MV-4-11 (cell line): ENCODE measurements around the gene BASP1.

ENCODE experiments used
- DNase-seq: peaks from one replicate; lab custom pipeline; 2025; lab: John Stamatoyannopoulos, UW

Gene BASP1

GRCh38 chr5:17191574-17191973 lies 25.9 kb upstream of the BASP1 start:
- peak; percentile 17 for DNase-seq

GRCh38 chr5:17192191-17192590 lies 25.2 kb upstream of the BASP1 start:
- DNase-seq, result no peak

- DNase-seq, result no peak
Measured at GRCh38 chr5:17196024-17196423, 21.4 kb upstream of the BASP1 start.

GRCh38 chr5:17196697-17197096 lies 20.7 kb upstream of the BASP1 start:
- no peak for DNase-seq

- DNase-seq, result peak; percentile 64
Measured at GRCh38 chr5:17203329-17204132, 13.9 kb upstream of the BASP1 start.

GRCh38 chr5:17204133-17204489 lies 13.3 kb upstream of the BASP1 start:
- no peak for DNase-seq

GRCh38 chr5:17206021-17206420 lies 11.4 kb upstream of the BASP1 start:
- DNase-seq, result no peak

- no peak for DNase-seq
Measured at GRCh38 chr5:17212191-17212590, 5.2 kb upstream of the BASP1 start.

GRCh38 chr5:17212996-17213395 lies 4.4 kb upstream of the BASP1 start:
- no peak for DNase-seq

- peak; percentile 41 for DNase-seq
Measured at GRCh38 chr5:17213938-17214337, 3.5 kb upstream of the BASP1 start.

GRCh38 chr5:17214893-17215292 lies 2.5 kb upstream of the BASP1 start:
- no peak for DNase-seq

- no peak for DNase-seq
Measured at GRCh38 chr5:17215361-17215760, 2.1 kb upstream of the BASP1 start.

- DNase-seq, result peak; percentile 74
Measured at GRCh38 chr5:17216176-17216973, 1.1 kb upstream of the BASP1 start.

GRCh38 chr5:17216974-17217492 lies 398 bp upstream of the BASP1 start:
- no peak for DNase-seq

GRCh38 chr5:17218353-17219005 lies 1.0 kb downstream of the BASP1 start:
- no peak for DNase-seq

GRCh38 chr5:17219006-17219422 lies 1.6 kb downstream of the BASP1 start:
- no peak for DNase-seq

GRCh38 chr5:17219469-17219868 lies 2.0 kb downstream of the BASP1 start:
- no peak for DNase-seq

- DNase-seq, result no peak
Measured at GRCh38 chr5:17219992-17220391, 2.6 kb downstream of the BASP1 start.

- DNase-seq, result no peak
Measured at GRCh38 chr5:17220469-17220868, 3.0 kb downstream of the BASP1 start.

- peak; percentile 7 for DNase-seq
Measured at GRCh38 chr5:17221843-17222636, 4.6 kb downstream of the BASP1 start.

- DNase-seq, result no peak
Measured at GRCh38 chr5:17222664-17223063, 5.2 kb downstream of the BASP1 start.
